ENCODE data around the gene IL1R2.
A peak's percentile ranks its signal among the peaks of the same experiment; 100 is the strongest.

The IL1R2 gene

DNA sequence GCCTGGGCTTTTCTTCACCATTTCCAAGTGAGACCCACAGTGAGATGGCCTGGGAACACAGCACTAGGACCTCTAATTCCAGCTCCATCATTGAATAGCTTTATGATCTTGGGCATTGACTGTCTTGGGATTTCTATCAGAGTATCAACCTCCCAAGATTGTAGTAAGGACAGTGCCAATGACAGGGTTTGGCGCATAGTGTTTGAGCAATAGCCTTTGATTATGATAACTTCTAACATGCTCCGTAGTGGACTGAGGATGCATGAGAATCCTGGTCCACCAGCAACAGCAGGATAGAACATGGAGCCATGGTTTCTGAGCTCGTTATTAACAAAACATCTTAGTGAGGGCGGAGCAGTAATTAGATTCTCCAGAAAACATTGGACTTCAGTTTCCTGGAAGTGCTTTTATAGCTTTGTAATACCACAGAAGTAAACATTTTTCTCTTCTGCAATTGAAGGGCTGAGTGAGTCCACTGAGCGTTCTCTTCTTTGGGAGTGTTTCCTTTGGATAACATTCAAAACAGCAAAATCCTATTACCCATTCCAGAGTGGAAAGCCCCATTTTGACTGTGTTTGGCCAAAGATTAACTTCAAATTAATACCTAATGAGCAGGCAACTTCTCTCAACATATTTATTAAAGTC, 63.7 kb downstream of the IL1R2 start:
- Histone ChIP-seq H3K9me3 (ENCODE audit: control insufficient read depth, low read length) (no peaks in the 10 kb centered on the region), H3K4me2 (ENCODE audit: low read length) (no peak overlapping the region), H3K36me3 (ENCODE audit: control insufficient read depth, insufficient read depth, low read length) (no peaks in the 10 kb centered on the region), H3K27ac (no peak overlapping the region), H3K27me3 (ENCODE audit: control insufficient read depth, insufficient read depth, low read length) (no peaks in the 10 kb centered on the region), H3K4me3 (ENCODE audit: low read depth, low read length) (no peak overlapping the region), H3K79me2 (no peaks in the 10 kb centered on the region), H3K9ac (no peak overlapping the region), H3K4me1 (peaks cover 4% of the 10 kb centered on the region), H2AFZ (no peak overlapping the region)
- TF ChIP-seq, protein P1, sequence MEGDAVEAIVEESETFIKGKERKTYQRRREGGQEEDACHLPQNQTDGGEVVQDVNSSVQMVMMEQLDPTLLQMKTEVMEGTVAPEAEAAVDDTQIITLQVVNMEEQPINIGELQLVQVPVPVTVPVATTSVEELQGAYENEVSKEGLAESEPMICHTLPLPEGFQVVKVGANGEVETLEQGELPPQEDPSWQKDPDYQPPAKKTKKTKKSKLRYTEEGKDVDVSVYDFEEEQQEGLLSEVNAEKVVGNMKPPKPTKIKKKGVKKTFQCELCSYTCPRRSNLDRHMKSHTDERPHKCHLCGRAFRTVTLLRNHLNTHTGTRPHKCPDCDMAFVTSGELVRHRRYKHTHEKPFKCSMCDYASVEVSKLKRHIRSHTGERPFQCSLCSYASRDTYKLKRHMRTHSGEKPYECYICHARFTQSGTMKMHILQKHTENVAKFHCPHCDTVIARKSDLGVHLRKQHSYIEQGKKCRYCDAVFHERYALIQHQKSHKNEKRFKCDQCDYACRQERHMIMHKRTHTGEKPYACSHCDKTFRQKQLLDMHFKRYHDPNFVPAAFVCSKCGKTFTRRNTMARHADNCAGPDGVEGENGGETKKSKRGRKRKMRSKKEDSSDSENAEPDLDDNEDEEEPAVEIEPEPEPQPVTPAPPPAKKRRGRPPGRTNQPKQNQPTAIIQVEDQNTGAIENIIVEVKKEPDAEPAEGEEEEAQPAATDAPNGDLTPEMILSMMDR (IDR thresholded peaks at IDR 0.05) = no peak

DNA sequence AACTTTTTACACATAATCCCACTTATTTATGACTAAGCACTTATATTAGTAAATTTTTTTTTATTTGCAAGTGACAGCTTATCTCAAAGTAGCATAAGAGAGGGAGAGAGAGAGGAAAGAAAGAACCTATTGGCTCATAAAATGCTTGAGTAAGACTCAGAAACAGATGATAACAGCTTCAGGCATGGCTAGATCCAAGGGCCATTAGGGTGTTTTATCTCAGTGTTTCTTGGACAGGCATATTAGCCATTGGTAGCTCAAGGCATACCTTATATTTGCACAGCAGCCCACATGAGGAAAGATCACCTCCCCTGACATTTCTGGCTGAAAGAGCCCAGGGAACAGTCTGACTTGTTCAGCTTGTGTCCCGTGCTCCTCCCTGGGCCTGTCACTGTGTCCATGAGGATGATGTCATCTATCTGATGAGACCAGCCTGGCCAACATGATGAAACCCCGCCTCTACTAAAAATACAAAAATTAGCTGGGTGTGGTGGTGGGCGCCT, 64.4 kb downstream of the IL1R2 start:
- no peak overlapping the region for H3K4me3 ChIP-seq (ENCODE audit: low read depth, low read length)
- H3K4me1 ChIP-seq = peaks cover 4% of the 10 kb centered on the region
- no peak overlapping the region for H3K9ac ChIP-seq
- H3K36me3 ChIP-seq (ENCODE audit: control insufficient read depth, insufficient read depth, low read length) = no peaks in the 10 kb centered on the region
- no peaks in the 10 kb centered on the region for H3K9me3 ChIP-seq (ENCODE audit: control insufficient read depth, low read length)
- no peak overlapping the region for H3K27ac ChIP-seq
- H3K4me2 ChIP-seq (ENCODE audit: low read length) = no peak overlapping the region
- TF ChIP-seq, protein P1 (IDR thresholded peaks at IDR 0.05) = no peak
- H3K27me3 ChIP-seq (ENCODE audit: control insufficient read depth, insufficient read depth, low read length) = no peaks in the 10 kb centered on the region
- no peak overlapping the region for H2AFZ ChIP-seq
- H3K79me2 ChIP-seq = no peaks in the 10 kb centered on the region

DNA sequence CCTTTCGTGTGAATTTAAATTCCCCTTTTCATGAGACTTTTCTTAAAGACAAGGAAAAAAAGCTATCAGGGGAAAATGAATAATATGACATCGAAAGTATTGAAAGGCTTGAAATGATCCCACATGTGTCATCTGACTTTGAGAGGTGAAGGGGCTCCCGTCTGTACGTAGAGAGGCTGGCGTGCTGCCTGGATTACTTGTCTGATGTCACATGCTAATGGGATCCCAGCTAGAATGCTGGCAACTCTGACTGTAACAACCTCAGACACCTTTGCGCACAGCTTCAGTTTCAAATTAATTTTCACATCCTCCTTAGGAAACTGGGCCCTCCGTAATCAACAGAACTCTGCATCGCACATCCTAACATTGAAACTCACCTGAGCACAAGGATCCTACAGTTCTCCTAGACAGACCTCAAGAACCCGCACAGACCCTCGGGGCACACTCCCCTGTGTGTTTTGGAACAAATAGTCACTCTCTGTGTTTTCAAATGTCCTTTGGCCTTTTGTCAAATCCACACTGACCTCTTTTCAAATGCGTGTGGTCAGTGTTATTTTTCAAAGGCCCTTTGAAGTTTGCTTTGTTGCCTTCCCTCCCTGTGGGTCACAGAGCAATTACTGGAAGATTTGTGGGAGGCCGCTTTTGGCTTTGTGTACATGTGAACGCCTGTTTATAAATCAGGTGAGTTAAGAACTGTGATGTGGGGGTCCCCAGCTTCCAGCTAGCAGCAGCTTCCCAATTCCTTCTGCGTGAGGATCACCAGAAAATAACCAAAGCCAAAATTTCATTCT, 65.9 kb downstream of the IL1R2 start:
- Histone ChIP-seq H3K9me3 (ENCODE audit: control insufficient read depth, low read length) (no peaks in the 10 kb centered on the region), H3K27me3 (ENCODE audit: control insufficient read depth, insufficient read depth, low read length) (no peaks in the 10 kb centered on the region), H3K79me2 (no peaks in the 10 kb centered on the region), H3K27ac (no peak overlapping the region), H3K9ac (no peak overlapping the region), H3K4me2 (ENCODE audit: low read length) (no peak overlapping the region), H3K4me3 (ENCODE audit: low read depth, low read length) (no peak overlapping the region), H3K4me1 (peaks cover 8% of the 10 kb centered on the region), H2AFZ (peak overlapping the region; percentile 19), H3K36me3 (ENCODE audit: control insufficient read depth, insufficient read depth, low read length) (no peaks in the 10 kb centered on the region)
- TF ChIP-seq, protein P1 (IDR thresholded peaks at IDR 0.05) = no peak

DNA sequence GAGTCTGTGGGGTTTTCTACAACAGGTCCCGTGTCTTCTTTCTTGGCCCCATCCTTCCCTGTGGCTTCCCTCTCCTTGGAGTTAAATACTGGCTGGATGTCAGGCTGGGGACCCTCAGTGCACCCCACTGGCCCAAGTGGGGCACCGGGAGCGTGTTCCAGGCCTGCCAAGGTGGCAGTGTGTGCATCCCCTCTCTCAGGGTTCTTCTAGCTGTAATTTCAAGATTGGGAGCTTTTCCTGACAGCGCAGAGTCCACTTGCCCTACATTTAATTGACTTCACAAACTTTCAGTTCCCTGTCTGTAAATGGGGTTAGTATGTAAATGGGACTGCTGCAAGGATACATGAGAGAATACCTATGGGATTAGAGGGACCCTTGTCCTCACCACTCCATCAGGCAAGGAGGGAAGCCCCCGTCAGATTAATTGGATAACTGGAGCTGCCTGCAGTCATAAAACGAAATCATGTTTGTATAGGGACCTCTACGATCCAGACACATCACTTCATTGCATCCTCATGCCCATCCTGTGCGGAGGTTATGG, 66.6 kb downstream of the IL1R2 start:
- H3K9me3 ChIP-seq (ENCODE audit: control insufficient read depth, low read length) = no peaks in the 10 kb centered on the region
- H3K9ac ChIP-seq = no peak overlapping the region
- H3K36me3 ChIP-seq (ENCODE audit: control insufficient read depth, insufficient read depth, low read length) = no peaks in the 10 kb centered on the region
- H3K4me3 ChIP-seq (ENCODE audit: low read depth, low read length) = no peak overlapping the region
- no peak overlapping the region for H3K27ac ChIP-seq
- H3K79me2 ChIP-seq = no peaks in the 10 kb centered on the region
- H2AFZ ChIP-seq = no peak overlapping the region
- TF ChIP-seq, protein P1 (IDR thresholded peaks at IDR 0.05) = no peak
- no peak overlapping the region for H3K4me2 ChIP-seq (ENCODE audit: low read length)
- H3K4me1 ChIP-seq = peaks cover 15% of the 10 kb centered on the region
- no peaks in the 10 kb centered on the region for H3K27me3 ChIP-seq (ENCODE audit: control insufficient read depth, insufficient read depth, low read length)

Data from parathyroid adenoma (tissue), 2 donors.